KMS-11 (cell line): ENCODE data around the gene NELL1.

Source experiments
- H2AFZ ChIP-seq: fragments of 200-600 bp; sonication (generic); 2 replicates; pipeline ENCODE4 v1.6.1; 2016; ENCODE audit warnings: antibody characterized with exemption, mixed run types, low read depth
- H3K27ac ChIP-seq: fragments of 200-600 bp; sonication (generic); 2 replicates; pipeline ENCODE4 v1.6.1; 2016; ENCODE audit warnings: mild to moderate bottlenecking, mixed run types
- H3K27me3 ChIP-seq: fragments of 200-600 bp; sonication (generic); 2 replicates; pipeline ENCODE4 v1.6.1; 2017; ENCODE audit warnings: mild to moderate bottlenecking, low read depth, mixed run types, moderate library complexity; ENCODE audit not compliant: insufficient read depth
- H3K36me3 ChIP-seq: fragments of 200-600 bp; sonication (generic); 2 replicates; pipeline ENCODE4 v1.6.1; 2017; ENCODE audit warnings: mild to moderate bottlenecking, mixed run types; ENCODE audit not compliant: insufficient read depth
- H3K4me1 ChIP-seq: fragments of 200-600 bp; sonication (generic); 2 replicates; pipeline ENCODE4 v1.6.1; 2016; ENCODE audit warnings: mild to moderate bottlenecking, low read depth, mixed run types; ENCODE audit not compliant: poor library complexity, severe bottlenecking
- H3K4me2 ChIP-seq: fragments of 200-600 bp; sonication (generic); 2 replicates; pipeline ENCODE4 v1.7.0; 2016; ENCODE audit warnings: mild to moderate bottlenecking, mixed run types
- H3K4me3 ChIP-seq: fragments of 200-600 bp; sonication (generic); IDR thresholded peaks from 2 replicates; pipeline ENCODE4 v1.6.1; 2017; ENCODE audit warnings: low read depth, low read length, mixed read lengths; ENCODE audit not compliant: insufficient read depth
- H3K79me2 ChIP-seq: fragments of 200-600 bp; sonication (generic); 2 replicates; pipeline ENCODE4 v1.6.1; 2016; ENCODE audit warnings: low read depth, mixed run types; ENCODE audit not compliant: insufficient read depth
- H3K9ac ChIP-seq: fragments of 200-600 bp; sonication (generic); 2 replicates; pipeline ENCODE4 v1.6.1; 2016; ENCODE audit warnings: mild to moderate bottlenecking, mixed run types
- H4K20me1 ChIP-seq: fragments of 200-600 bp; sonication (generic); 2 replicates; pipeline ENCODE4 v1.6.1; 2016; ENCODE audit warnings: mild to moderate bottlenecking, mixed run types; ENCODE audit not compliant: insufficient read depth
- CTCF ChIP-seq: fragments of 200-600 bp; sonication (generic); conservative IDR thresholded peaks from 2 replicates; pipeline ENCODE4 v1.6.1; 2017; ENCODE audit warnings: low read depth, mild to moderate bottlenecking, antibody characterized with exemption, low read length, moderate library complexity, mixed read lengths

The NELL1 gene

GRCh38 chr11:21545699-21546098 lies 876.3 kb downstream of the NELL1 start:
- Histone ChIP-seq H4K20me1 (no peaks in the 10 kb centered on the region), H3K27ac (no peak overlapping the region), H3K4me2 (no peak overlapping the region), H3K4me3 (no peak overlapping the region), H3K4me1 (peaks cover 4% of the 10 kb centered on the region), H3K9ac (no peak overlapping the region), H3K36me3 (no peaks in the 10 kb centered on the region), H3K79me2 (no peaks in the 10 kb centered on the region), H3K27me3 (no peaks in the 10 kb centered on the region), H2AFZ (no peak overlapping the region)
- no peak for TF ChIP-seq CTCF

- Histone ChIP-seq H3K4me2 (no peak overlapping the region), H4K20me1 (no peaks in the 10 kb centered on the region), H3K4me1 (peaks cover 4% of the 10 kb centered on the region), H3K36me3 (no peaks in the 10 kb centered on the region), H3K9ac (no peak overlapping the region), H3K27me3 (no peaks in the 10 kb centered on the region), H2AFZ (no peak overlapping the region), H3K4me3 (no peak overlapping the region), H3K27ac (no peak overlapping the region), H3K79me2 (no peaks in the 10 kb centered on the region)
- TF ChIP-seq CTCF = no peak
These were observed 877.3 kb downstream of the NELL1 start for GRCh38 chr11:21546703-21547102.

- Histone ChIP-seq H3K4me1 (no peaks in the 10 kb centered on the region), H3K27ac (no peak overlapping the region), H3K79me2 (no peaks in the 10 kb centered on the region), H3K27me3 (no peaks in the 10 kb centered on the region), H3K36me3 (no peaks in the 10 kb centered on the region), H3K4me2 (no peak overlapping the region), H4K20me1 (no peaks in the 10 kb centered on the region), H3K4me3 (no peak overlapping the region), H2AFZ (no peak overlapping the region), H3K9ac (no peak overlapping the region)
- TF ChIP-seq CTCF = no peak
These were observed 883.5 kb downstream of the NELL1 start for GRCh38 chr11:21552911-21553310.

GRCh38 chr11:21553795-21554194 lies 884.4 kb downstream of the NELL1 start:
- H3K27ac ChIP-seq = no peak overlapping the region
- no peak overlapping the region for H3K9ac ChIP-seq
- TF ChIP-seq CTCF = no peak
- no peaks in the 10 kb centered on the region for H3K27me3 ChIP-seq
- no peak overlapping the region for H3K4me2 ChIP-seq
- no peaks in the 10 kb centered on the region for H4K20me1 ChIP-seq
- no peaks in the 10 kb centered on the region for H3K4me1 ChIP-seq
- H3K36me3 ChIP-seq = no peaks in the 10 kb centered on the region
- H3K4me3 ChIP-seq = no peak overlapping the region
- H2AFZ ChIP-seq = no peak overlapping the region
- no peaks in the 10 kb centered on the region for H3K79me2 ChIP-seq
